Endometrial microvascular endothelial cells (primary cell): Measurements from ENCODE around the gene ADRB2. TPM values are rescaled to one million over a fixed set of nuclear protein-coding genes. Genes with fewer than 3 reads are reported as not detected.
"Not testable (repeated sequence)": the region's sequence is repeated elsewhere in the genome, so short reads cannot be mapped to it uniquely, and the experiment has no call there.

ENCODE experiments used
- in situ Hi-C: cut with HindIII; loops from 2 replicates; pipeline ENCODE4 v1.10.0; 2017; ENCODE audit warnings: low sequenced_read_pairs, low pct_unique_long_range_greater_than_20kb; ENCODE audit errors: inconsistent ontology term
- total RNA-seq: library from RNA; depleted of rRNA; stranded (reverse); fragments of >200 nt; gene quantifications from one replicate; pipeline ENCODE4 v1.2.3, GENCODE V29; 2015; ENCODE audit errors: inconsistent ontology term

The ADRB2 gene
- total RNA-seq, 1 donor from 2014 or later: 5.9 TPM

GRCh38 chr5:148873690-148874485, 47.5 kb downstream of the ADRB2 start:
- in situ Hi-C loops: no loop called here

- in situ Hi-C loops: no loop called here
Observed at GRCh38 chr5:148875205-148875875, 48.9 kb downstream of the ADRB2 start.

DNA sequence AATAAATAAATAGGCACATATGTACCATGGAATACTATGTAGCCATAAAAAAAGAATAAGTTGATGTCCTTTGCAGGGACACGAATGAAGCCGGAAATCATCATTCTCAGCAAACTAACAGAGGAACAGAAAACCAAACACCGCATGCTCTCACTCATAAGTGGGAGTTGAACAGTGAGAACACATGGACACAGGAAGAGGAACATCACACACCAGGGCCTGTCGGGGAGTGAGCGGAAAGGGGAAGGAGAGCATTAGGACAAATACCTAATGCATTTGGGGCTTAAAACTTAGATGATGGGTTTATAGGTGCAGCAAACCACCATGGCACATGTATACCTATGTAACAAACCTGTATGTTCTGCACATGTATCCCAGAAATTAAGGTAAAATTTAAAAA, 51.0 kb downstream of the ADRB2 start:
- in situ Hi-C loops: not testable (repeated sequence)

Other genes with a start within 250 kb of the ADRB2 start
- not detected for gene HTR4, start 172.1 kb upstream of the ADRB2 start, total RNA-seq
- 1.4 TPM for gene SH3TC2, start 236.5 kb downstream of the ADRB2 start, total RNA-seq